ENCODE measurements around the gene APBA1.

- TF ChIP-seq CTCF (IDR thresholded peaks at IDR 0.05) (no peak), POLR2A (IDR thresholded peaks at IDR 0.05) (no peak)
Measured at GRCh38 chr9:69428017-69428785, 244.0 kb downstream of the APBA1 start.
